ENCODE measurements around the gene TRAPPC11. TPM values are rescaled to one million over a fixed set of nuclear protein-coding genes. Genes with fewer than 3 reads are reported as not detected.

TRAPPC11 gene
- total and polyA plus RNA-seq, 2 experiments from 2014 or later: 15.0 to 42.7 TPM

DNA sequence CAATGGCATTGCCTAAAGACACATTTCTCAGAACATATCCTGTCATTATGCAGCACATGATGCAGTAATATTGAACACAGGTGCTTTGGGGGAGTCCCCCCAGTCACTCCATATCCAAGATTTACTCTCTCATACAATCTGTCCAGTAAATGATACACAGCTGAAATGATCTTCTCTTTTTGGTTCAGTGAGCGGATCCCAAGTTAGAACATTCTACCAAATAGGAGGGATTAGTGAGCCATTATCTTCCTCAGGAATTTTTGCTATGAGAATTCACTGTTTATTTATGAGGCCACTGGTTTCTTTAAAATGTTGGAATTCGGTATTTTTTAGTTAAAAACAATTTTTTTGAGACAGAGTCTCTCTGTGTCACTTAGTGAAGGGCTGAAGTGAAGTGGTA, 96.5 kb downstream of the TRAPPC11 start (continued):
- TF ChIP-seq ETS1 (IDR thresholded peaks at IDR 0.05): no peak
- no peak for TF ChIP-seq EZH2phosphoT487 (IDR thresholded peaks at IDR 0.05; ENCODE audit: unreplicated experiment)
- no peak for TF ChIP-seq STAT1 (IDR thresholded peaks at IDR 0.05; ENCODE audit: unreplicated experiment)
- no peak for TF ChIP-seq REST (IDR thresholded peaks at IDR 0.05; ENCODE audit: unreplicated experiment)
- no peak for TF ChIP-seq EZH2 (IDR thresholded peaks at IDR 0.05; ENCODE audit: low read depth, unreplicated experiment)
- TF ChIP-seq POLR2AphosphoS5 (IDR thresholded peaks at IDR 0.05; ENCODE audit: low read depth): no peak
- no peak for TF ChIP-seq CTCF (conservative IDR thresholded peaks at IDR 0.05; ENCODE audit: low read depth in 2 of 2)
- no peak for TF ChIP-seq ZNF114 (CRISPR knock-in tag; IDR thresholded peaks at IDR 0.05)

GRCh38 chr4:183757060-183757459, 98.0 kb downstream of the TRAPPC11 start:
- no peak overlapping the region for H3K4me2 ChIP-seq
- H2AFZ ChIP-seq: no peak overlapping the region
- H3K27me3 ChIP-seq (ENCODE audit: insufficient read depth): no peaks in the 10 kb centered on the region
- H3K27ac Mint-ChIP-seq: no peak overlapping the region
- H3K27me3 Mint-ChIP-seq (ENCODE audit: insufficient read depth, low read depth, poor library complexity): peaks cover 14% of the 10 kb centered on the region
- no peak overlapping the region for H3K27ac ChIP-seq (ENCODE audit: low read depth)
- no peak for ATAC-seq
- H3K4me3 Mint-ChIP-seq: no peak overlapping the region
- H3K4me3 ChIP-seq: no peak overlapping the region
- no peaks in the 10 kb centered on the region for H4K20me1 ChIP-seq (replicated peaks; ENCODE audit: insufficient read depth)
- no peaks in the 10 kb centered on the region for H3K36me3 ChIP-seq (ENCODE audit: insufficient read depth)
- H3K79me2 ChIP-seq (replicated peaks; ENCODE audit: insufficient read depth): no peaks in the 10 kb centered on the region
- no peaks in the 10 kb centered on the region for H3K36me3 Mint-ChIP-seq (ENCODE audit: low read depth)
- no peaks in the 10 kb centered on the region for H3K9me3 Mint-ChIP-seq
- H3F3A ChIP-seq (replicated peaks; ENCODE audit: low read depth): no peaks in the 10 kb centered on the region
- H3K4me1 Mint-ChIP-seq: peaks cover 4% of the 10 kb centered on the region
- no peak for DNase-seq (ENCODE audit: low spot score)
- no peaks in the 10 kb centered on the region for H3K9me2 ChIP-seq (ENCODE audit: insufficient read depth)
- H3K4me1 ChIP-seq (ENCODE audit: insufficient read depth): peaks cover 4% of the 10 kb centered on the region; the same call in 1 of the 2 replicates
- no peak for TF ChIP-seq NANOG (IDR thresholded peaks at IDR 0.05; ENCODE audit: borderline replicate concordance)
- TF ChIP-seq ZNF114 (CRISPR knock-in tag; IDR thresholded peaks at IDR 0.05): no peak
- no peak for TF ChIP-seq JUNB (IDR thresholded peaks at IDR 0.05; ENCODE audit: unreplicated experiment)
- no peak for TF ChIP-seq EZH2phosphoT487 (IDR thresholded peaks at IDR 0.05; ENCODE audit: unreplicated experiment)
- TF ChIP-seq, protein P1, sequence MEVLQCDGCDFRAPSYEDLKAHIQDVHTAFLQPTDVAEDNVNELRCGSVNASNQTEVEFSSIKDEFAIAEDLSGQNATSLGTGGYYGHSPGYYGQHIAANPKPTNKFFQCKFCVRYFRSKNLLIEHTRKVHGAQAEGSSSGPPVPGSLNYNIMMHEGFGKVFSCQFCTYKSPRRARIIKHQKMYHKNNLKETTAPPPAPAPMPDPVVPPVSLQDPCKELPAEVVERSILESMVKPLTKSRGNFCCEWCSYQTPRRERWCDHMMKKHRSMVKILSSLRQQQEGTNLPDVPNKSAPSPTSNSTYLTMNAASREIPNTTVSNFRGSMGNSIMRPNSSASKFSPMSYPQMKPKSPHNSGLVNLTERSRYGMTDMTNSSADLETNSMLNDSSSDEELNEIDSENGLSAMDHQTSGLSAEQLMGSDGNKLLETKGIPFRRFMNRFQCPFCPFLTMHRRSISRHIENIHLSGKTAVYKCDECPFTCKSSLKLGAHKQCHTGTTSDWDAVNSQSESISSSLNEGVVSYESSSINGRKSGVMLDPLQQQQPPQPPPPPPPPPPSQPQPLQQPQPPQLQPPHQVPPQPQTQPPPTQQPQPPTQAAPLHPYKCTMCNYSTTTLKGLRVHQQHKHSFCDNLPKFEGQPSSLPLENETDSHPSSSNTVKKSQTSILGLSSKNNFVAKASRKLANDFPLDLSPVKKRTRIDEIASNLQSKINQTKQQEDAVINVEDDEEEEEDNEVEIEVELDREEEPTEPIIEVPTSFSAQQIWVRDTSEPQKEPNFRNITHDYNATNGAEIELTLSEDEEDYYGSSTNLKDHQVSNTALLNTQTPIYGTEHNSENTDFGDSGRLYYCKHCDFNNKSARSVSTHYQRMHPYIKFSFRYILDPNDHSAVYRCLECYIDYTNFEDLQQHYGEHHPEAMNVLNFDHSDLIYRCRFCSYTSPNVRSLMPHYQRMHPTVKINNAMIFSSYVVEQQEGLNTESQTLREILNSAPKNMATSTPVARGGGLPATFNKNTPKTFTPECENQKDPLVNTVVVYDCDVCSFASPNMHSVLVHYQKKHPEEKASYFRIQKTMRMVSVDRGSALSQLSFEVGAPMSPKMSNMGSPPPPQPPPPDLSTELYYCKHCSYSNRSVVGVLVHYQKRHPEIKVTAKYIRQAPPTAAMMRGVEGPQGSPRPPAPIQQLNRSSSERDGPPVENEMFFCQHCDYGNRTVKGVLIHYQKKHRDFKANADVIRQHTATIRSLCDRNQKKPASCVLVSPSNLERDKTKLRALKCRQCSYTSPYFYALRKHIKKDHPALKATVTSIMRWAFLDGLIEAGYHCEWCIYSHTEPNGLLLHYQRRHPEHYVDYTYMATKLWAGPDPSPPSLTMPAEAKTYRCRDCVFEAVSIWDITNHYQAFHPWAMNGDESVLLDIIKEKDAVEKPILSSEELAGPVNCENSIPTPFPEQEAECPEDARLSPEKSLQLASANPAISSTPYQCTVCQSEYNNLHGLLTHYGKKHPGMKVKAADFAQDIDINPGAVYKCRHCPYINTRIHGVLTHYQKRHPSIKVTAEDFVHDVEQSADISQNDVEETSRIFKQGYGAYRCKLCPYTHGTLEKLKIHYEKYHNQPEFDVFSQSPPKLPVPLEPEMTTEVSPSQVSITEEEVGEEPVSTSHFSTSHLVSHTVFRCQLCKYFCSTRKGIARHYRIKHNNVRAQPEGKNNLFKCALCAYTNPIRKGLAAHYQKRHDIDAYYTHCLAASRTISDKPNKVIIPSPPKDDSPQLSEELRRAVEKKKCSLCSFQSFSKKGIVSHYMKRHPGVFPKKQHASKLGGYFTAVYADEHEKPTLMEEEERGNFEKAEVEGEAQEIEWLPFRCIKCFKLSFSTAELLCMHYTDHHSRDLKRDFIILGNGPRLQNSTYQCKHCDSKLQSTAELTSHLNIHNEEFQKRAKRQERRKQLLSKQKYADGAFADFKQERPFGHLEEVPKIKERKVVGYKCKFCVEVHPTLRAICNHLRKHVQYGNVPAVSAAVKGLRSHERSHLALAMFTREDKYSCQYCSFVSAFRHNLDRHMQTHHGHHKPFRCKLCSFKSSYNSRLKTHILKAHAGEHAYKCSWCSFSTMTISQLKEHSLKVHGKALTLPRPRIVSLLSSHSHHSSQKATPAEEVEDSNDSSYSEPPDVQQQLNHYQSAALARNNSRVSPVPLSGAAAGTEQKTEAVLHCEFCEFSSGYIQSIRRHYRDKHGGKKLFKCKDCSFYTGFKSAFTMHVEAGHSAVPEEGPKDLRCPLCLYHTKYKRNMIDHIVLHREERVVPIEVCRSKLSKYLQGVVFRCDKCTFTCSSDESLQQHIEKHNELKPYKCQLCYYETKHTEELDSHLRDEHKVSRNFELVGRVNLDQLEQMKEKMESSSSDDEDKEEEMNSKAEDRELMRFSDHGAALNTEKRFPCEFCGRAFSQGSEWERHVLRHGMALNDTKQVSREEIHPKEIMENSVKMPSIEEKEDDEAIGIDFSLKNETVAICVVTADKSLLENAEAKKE (CRISPR knock-in tag; IDR thresholded peaks at IDR 0.05): no peak
- TF ChIP-seq ZNF331 (CRISPR knock-in tag; IDR thresholded peaks at IDR 0.05; ENCODE audit: low read depth): no peak
- TF ChIP-seq ETS1 (IDR thresholded peaks at IDR 0.05): no peak

Data from GM23338 (cell line).